GM21381 (cell line): ENCODE results near the gene B3GAT1.

Experiments
- ATAC-seq: cut with Tn5 transposase; IDR thresholded peaks from one replicate; pipeline ENCODE4 v1.9.1; 2021; ENCODE audit warnings: mild to moderate bottlenecking, moderate library complexity; ENCODE audit not compliant: unreplicated experiment

Gene B3GAT1

GRCh38 chr11:134374891-134375550, 37.0 kb downstream of the B3GAT1 start:
- ATAC-seq, result no peak

- no peak for ATAC-seq
These were observed 37.9 kb downstream of the B3GAT1 start for GRCh38 chr11:134374171-134374570.

DNA sequence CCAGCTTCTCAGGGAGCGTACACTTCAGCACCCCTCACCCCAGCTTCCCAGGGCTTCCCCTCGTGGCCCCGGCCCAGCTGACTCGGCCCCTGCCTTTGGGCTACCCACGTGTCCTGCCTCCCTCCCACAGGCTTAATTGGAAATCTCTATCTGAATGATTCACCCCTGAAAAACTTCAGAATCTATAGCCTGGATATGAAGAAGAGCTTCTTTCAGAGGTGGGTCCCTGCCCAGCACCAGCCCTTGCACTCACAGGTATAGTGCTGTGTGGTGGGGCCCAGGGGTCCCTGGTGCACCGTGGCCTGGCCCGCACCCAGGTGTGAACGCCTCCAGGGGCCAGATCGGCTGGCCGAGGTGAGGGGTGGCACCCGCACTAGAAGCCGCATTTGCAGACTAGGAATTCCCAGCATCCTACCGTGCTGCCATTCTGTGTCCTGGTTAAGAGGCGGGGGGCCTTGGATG, 38.4 kb downstream of the B3GAT1 start:
- ATAC-seq, result no peak

DNA sequence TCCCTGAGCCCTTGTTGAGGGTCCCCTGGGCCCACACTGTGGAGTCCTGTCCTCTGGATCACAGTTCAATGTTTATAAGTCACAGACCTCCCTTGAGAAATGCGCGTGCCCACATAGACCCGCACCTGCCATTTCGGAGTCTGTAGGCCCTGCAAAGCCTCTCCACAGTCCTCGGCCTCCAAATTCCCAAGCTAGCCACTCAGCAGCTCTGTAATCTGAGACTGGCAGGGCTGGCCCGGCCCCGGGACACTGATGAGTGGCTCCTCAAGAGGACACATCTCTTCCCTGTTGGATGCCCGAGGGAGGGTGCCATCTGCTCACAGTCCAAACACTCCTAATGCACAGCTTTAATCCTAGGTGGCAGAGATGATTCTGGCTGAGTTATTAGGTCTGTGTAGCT, 39.1 kb downstream of the B3GAT1 start:
- no peak for ATAC-seq

GRCh38 chr11:134372536-134372935, 39.5 kb downstream of the B3GAT1 start:
- no peak for ATAC-seq

GRCh38 chr11:134371436-134372185, 40.4 kb downstream of the B3GAT1 start:
- ATAC-seq, result no peak

- ATAC-seq, result no peak
These were observed 41.3 kb downstream of the B3GAT1 start for GRCh38 chr11:134370526-134371435.

GRCh38 chr11:134369656-134370525, 42.2 kb downstream of the B3GAT1 start:
- no peak for ATAC-seq

GRCh38 chr11:134367781-134368180, 44.3 kb downstream of the B3GAT1 start:
- ATAC-seq, result no peak

- ATAC-seq, result no peak
These were observed 45.8 kb downstream of the B3GAT1 start for GRCh38 chr11:134366254-134366653.

GRCh38 chr11:134365011-134365925, 46.8 kb downstream of the B3GAT1 start:
- ATAC-seq, result no peak

GRCh38 chr11:134364261-134364660, 47.8 kb downstream of the B3GAT1 start:
- no peak for ATAC-seq

DNA sequence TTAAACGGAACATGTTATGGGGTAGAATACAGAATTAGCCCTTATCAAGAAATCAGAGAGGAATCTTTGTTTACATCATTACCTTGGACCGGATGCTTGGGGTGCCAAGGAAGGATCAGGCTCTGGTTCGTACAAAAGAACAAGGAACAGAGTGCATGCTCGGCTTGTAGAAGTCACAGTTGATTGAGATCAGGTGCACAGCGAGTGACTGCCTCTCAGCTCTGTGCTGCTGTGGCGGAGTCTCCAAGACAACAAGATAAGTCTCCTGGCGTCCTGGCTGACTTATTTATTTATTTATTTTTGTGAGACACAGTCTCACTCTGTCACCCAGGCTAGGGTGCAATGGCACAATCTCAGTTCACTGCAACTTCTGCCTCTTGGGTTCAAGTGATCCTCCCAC, 48.5 kb downstream of the B3GAT1 start:
- no peak for ATAC-seq

- ATAC-seq, result no peak
These were observed 48.9 kb downstream of the B3GAT1 start for GRCh38 chr11:134363161-134363560.

DNA sequence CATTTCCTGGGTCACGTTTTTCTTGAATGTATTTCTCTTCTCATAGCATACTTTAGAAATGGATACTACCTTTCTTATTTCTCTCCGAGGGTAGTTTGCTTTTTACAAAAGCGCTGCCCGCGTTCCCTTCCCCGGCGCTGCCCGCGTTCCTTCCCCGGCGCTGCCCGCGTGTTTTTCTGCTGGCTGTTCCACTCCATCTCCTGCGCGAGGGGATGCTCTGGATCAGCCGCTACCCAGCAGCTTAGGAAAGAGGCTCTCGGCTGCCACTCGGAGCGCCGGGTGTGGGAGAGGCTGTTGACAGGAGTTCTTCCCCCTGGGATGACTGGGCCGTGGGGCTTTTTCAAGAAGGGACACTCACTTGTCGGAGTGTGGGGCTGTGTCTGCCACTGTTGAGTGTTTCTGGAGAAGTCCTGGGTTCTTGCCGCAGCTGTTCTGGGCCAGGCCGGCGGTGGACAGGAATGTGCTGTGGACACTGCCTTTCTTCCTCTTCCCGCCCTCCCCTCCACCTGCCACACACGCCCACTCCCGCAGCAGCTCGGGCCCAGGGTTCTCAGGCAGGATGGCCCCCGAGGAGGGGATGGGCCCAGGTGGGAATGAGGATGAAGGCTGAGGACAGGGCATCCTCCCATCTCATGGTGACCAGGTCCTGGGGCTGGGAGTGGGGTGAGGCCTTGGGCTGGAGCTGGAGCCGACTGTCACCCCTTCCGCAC, 49.7 kb downstream of the B3GAT1 start:
- no peak for ATAC-seq

- no peak for ATAC-seq
These were observed 50.4 kb downstream of the B3GAT1 start for GRCh38 chr11:134361661-134362060.

- ATAC-seq, result peak; percentile 86
These were observed 51.8 kb downstream of the B3GAT1 start for GRCh38 chr11:134360050-134360835.

GRCh38 chr11:134359646-134360045, 52.4 kb downstream of the B3GAT1 start:
- ATAC-seq, result no peak
